Measurements from ENCODE around the gene NOL3. TPM values are rescaled to one million over a fixed set of nuclear protein-coding genes. Genes with fewer than 3 reads are reported as not detected.

The NOL3 gene
- total and polyA plus RNA-seq, 2 of the 4 experiments (the other 2 are of a cell fraction), result 6.1 to 17.2 TPM

- Histone ChIP-seq H4K91ac (ENCODE audit: insufficient read depth, low read depth, low read length) (no peak overlapping the region), H2BK15ac (ENCODE audit: low read depth, low read length) (no peak overlapping the region), H3K79me1 (ENCODE audit: low read depth in 1 of 2, low read length in 2 of 2) (peaks cover 10 to 25% of the 10 kb centered on the region in 2 experiments; a peak in 2 of 4 replicates), H4K5ac (ENCODE audit: low read depth, low read length) (no peak overlapping the region), H2AK9ac (replicated peaks; ENCODE audit: low read depth, low read length, poor library complexity) (no peak overlapping the region), H2BK120ac (ENCODE audit: low read depth, low read length) (no peak overlapping the region), H3K14ac (replicated peaks; ENCODE audit: low read depth, low read length) (no peak overlapping the region), H3K4ac (ENCODE audit: low read depth, low read length) (no peak overlapping the region), H3K4me3 (ENCODE audit: insufficient read depth, low read depth, low read length) (no peak overlapping the region), H4K8ac (ENCODE audit: low read depth in 2 of 2, low read length in 2 of 2) (no peak overlapping the region), H3K4me1 (ENCODE audit: control insufficient read depth, insufficient read depth, low read length) (peaks cover 18% of the 10 kb centered on the region; the same call in 1 of the 2 replicates), H4K20me1 (ENCODE audit: insufficient read depth, low read length) (0 out of 2 replicates have a peak, but pooled peaks cover 5% of the 10 kb centered on the region), H2AFZ (replicated peaks; ENCODE audit: low read length, poor library complexity) (peak overlapping the region; percentile 83), H2BK20ac (ENCODE audit: low read depth, low read length) (no peak overlapping the region), H3K4me2 (ENCODE audit: low read depth, low read length) (no peak overlapping the region), H3K23ac (ENCODE audit: low read depth, low read length) (no peak overlapping the region), H3K56ac (ENCODE audit: extremely low read depth, insufficient read depth, low read length) (no peak overlapping the region), H3K18ac (ENCODE audit: low read depth, low read length) (no peak overlapping the region), H3K9ac (ENCODE audit: low read depth, low read length) (no peak overlapping the region), H3K27ac (ENCODE audit: insufficient read depth, low read length) (no peak overlapping the region), H3K9me3 (ENCODE audit: control insufficient read depth, insufficient read depth, low read length) (no peaks in the 10 kb centered on the region), H2BK5ac (ENCODE audit: low read depth, low read length, poor library complexity, severe bottlenecking) (no peak overlapping the region), H3K36me3 (ENCODE audit: control insufficient read depth, insufficient read depth, low read length) (peaks cover 3% of the 10 kb centered on the region; the same call in 1 of the 2 replicates), H3K9me1 (ENCODE audit: insufficient read depth, low read length) (peaks cover 5% of the 10 kb centered on the region; the same call in 1 of the 2 replicates), H2AK5ac (ENCODE audit: low read depth, low read length) (no peak overlapping the region), H3K27me3 (ENCODE audit: control insufficient read depth, insufficient read depth, low read length) (peaks cover 24% of the 10 kb centered on the region; the same call in 1 of the 2 replicates)
- no peak for DNase-seq
- CTCF ChIA-PET, result no interaction called here
- no TSS peak for BruUV-seq (replicated peaks)
- in situ Hi-C loops (cut with MboI; ENCODE audit: low sequenced_read_pairs), result no loop called here
- dilution Hi-C loops (cut with HindIII; ENCODE audit: low sequenced_read_pairs, unreplicated experiment), result no loop called here
- no peak for ATAC-seq (ENCODE audit: low read depth)
- intact Hi-C loops (cut with micrococcal nuclease), result no loop called here
- POLR2A ChIA-PET (ENCODE audit: unreplicated experiment), result no interaction called here
- WGBS, 2 experiments (ENCODE audit: extremely low coverage in 2 of 2, insufficient read length in 1 of 2), result 59% methylated on average over 24 of the region's 44 CpGs; no CpG with 5 or more reads in 1 of the 2 experiments
- peak; percentile 91 for TF ChIP-seq RFX5 (IDR thresholded peaks at IDR 0.05; ENCODE audit: low read depth, low read length)
- TF ChIP-seq BHLHE40 (IDR thresholded peaks at IDR 0.05; ENCODE audit: low read depth, low read length), result no peak
Observed at GRCh38 chr16:67162506-67163163, 7.7 kb upstream of the NOL3 start.
